Hepatocyte (in vitro differentiated cells): ENCODE measurements around the gene PDK2.

ENCODE experiments used
- EZH2 ChIP-seq: fragments of 200-600 bp; sonication (generic); IDR thresholded peaks from 2 replicates; pipeline ENCODE4 v1.6.1; 2016; ENCODE audit warnings: antibody characterized with exemption, mild to moderate bottlenecking, borderline replicate concordance
- TF ChIP-seq, protein P1 (sequence below): fragments of 200-600 bp; sonication (generic); IDR thresholded peaks from 2 replicates; pipeline ENCODE4 v1.5.1; 2016; ENCODE audit warnings: antibody characterized with exemption, mild to moderate bottlenecking; ENCODE audit not compliant: poor library complexity

DNA sequence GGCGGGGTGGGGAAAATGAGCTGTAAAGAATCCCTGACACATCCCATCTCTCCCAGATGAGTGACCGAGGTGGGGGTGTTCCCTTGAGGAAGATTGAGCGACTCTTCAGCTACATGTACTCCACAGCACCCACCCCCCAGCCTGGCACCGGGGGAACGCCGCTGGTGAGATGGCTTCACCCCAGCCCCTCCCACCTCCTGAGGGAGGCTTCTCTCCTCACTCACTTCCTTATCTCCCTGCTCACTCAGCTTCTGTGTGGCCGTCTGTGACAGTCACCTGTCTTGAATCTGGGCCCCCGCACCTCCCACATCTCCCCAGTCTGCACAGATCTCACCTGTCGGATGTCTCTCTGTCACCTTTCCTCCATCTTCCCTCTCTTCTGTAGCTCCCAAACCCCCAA lies 13.4 kb downstream of the PDK2 start:
- TF ChIP-seq, protein P1, sequence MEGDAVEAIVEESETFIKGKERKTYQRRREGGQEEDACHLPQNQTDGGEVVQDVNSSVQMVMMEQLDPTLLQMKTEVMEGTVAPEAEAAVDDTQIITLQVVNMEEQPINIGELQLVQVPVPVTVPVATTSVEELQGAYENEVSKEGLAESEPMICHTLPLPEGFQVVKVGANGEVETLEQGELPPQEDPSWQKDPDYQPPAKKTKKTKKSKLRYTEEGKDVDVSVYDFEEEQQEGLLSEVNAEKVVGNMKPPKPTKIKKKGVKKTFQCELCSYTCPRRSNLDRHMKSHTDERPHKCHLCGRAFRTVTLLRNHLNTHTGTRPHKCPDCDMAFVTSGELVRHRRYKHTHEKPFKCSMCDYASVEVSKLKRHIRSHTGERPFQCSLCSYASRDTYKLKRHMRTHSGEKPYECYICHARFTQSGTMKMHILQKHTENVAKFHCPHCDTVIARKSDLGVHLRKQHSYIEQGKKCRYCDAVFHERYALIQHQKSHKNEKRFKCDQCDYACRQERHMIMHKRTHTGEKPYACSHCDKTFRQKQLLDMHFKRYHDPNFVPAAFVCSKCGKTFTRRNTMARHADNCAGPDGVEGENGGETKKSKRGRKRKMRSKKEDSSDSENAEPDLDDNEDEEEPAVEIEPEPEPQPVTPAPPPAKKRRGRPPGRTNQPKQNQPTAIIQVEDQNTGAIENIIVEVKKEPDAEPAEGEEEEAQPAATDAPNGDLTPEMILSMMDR: no peak
- TF ChIP-seq EZH2: no peak
